Measurements from ENCODE around the gene BATF2.
"Not testable (repeated sequence)": the region's sequence is repeated elsewhere in the genome, so short reads cannot be mapped to it uniquely, and the experiment has no call there.

BATF2 gene

DNA sequence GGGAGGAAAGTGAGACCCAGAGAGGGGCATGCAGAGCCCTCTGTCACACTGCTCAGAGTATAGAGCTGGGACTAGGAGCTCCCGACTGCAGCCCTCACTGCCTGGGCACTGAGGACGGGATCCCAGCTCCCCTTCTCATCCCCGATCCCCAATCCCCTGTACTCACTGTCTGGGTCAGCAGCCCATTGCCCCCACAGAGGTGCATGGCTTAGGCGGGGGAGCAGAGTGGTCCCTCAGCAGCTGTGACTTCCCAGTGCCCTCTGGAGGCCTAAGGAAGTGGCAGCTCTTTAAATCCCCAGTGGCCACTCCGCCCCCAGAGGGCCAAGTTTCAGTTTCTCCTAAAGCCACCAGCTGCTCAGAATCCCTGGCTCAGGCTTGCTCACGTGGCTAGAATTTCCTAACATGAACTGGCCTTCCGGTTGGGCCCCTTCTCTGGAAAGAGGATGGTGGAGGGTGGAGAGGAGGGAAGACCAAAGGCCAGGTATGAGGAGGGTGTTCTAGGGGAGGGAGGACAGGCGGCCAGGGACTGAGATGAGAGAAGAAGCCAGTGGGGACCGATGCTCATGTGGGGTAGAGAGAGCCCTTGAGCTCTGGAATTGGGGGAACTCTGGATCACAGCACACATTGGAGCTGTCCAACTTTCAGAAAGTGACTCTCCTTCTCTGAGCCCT, at the start of gene BATF2:
TSS of gene BATF2 (minus strand) at position 262 of the 671 bp plus-strand sequence. CDS start at position 205, 57 bp downstream.
- DNase-seq (ENCODE audit: low read depth) = no peak

GRCh38 chr11:65045728-65046127, 49.0 kb upstream of the BATF2 start:
- no peak for DNase-seq (ENCODE audit: low read depth)

- DNase-seq (ENCODE audit: low read depth) = no peak
These were observed 48.3 kb upstream of the BATF2 start for GRCh38 chr11:65045061-65045460.

GRCh38 chr11:65043881-65044501, 47.2 kb upstream of the BATF2 start:
- peak; percentile 43 for DNase-seq (ENCODE audit: low read depth)

DNA sequence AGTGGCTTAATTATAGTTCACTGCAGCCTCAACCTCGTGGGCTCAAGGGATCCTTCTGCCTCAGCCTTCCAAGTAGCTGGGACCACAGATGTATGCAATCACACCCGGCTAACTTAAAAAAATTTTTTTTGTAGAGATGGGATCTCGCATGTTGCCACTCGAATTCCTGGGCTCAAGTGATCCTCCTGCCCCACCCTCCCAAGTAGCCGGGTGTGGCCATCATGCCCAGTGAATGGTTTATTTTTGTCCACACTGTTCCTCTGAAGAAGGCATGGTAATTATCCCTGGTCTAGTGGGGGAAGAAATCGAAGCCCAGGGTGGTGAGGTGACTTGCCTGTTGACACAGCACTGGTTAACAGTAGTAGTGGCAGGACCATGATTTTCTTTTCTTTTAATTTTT, 46.1 kb upstream of the BATF2 start:
- no peak for DNase-seq (ENCODE audit: low read depth)

DNA sequence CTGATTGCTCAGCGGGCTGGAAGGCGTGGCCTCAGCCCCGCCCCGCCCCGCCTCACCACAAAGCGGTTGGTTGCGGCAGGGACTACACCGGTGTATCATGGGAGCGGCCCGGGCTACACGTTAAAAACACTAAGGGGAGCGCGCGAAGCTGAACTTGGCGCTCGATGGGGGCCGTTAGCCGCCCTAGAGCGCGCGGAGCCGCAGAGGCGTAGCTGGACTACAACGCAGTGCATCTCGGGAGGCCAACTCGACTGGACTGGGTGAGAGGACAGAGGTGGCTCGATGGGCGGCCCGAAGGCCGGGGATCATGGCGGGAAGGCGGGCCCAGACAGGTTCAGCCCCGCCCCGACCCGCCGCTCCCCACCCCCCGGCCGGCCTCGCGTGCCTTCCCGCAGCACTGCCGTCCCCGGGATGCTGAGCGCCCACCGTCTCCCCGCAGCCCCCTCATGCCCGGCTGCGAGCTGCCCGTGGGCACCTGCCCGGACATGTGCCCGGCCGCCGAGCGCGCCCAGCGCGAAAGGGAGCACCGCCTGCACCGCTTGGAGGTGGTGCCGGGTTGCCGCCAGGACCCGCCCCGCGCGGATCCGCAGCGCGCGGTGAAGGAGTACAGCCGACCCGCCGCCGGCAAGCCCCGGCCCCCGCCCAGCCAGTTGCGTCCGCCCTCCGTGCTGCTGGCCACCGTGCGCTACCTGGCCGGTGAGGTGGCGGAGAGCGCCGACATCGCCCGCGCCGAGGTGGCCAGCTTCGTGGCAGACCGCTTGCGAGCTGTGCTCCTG, 44.3 kb upstream of the BATF2 start, which contains the start of gene SAC3D1:
TSS of gene SAC3D1 (plus strand) at position 364 of the 776 bp plus-strand sequence. CDS start at position 447, 83 bp downstream.
- DNase-seq (ENCODE audit: low read depth) = peak; percentile 75

DNA sequence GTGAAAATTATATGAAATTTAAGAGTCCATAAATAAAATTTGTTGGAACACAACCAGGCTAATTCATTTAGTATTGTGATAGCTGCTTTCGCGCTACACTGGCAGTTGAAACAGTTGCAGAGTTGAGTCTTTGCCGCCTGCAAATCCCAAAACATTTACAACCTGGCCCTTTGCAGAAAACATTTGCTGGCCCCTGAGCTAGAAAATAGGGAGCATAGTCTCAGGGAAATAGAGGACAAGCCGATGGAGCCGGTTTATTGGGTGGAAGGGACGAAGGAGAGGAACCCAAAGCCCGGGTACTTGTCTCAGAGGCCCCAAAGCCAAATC, 43.7 kb upstream of the BATF2 start:
- no peak for DNase-seq (ENCODE audit: low read depth)

- no peak for DNase-seq (ENCODE audit: low read depth)
These were observed 40.2 kb upstream of the BATF2 start for GRCh38 chr11:65036931-65037330.

DNA sequence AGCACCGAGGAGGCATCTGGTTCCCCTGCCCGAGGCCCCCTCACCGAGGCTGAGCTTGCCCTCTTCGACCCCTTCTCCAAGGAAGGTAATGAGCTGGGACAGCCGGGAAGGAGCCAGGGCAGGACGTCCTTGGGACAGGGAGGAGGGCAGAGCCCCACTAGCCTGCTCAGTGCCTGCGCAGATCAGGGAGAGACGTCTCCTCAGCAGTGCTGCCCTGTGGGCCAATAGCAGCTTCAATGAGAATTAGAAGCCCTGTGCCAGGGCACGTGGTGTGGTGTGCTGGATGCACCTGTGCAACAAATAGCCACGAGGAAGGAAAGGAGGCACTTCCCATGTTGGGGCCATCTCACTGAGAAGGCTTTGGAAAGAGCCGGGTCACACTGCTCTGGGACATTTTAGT, 38.8 kb upstream of the BATF2 start:
- DNase-seq (ENCODE audit: low read depth) = no peak

DNA sequence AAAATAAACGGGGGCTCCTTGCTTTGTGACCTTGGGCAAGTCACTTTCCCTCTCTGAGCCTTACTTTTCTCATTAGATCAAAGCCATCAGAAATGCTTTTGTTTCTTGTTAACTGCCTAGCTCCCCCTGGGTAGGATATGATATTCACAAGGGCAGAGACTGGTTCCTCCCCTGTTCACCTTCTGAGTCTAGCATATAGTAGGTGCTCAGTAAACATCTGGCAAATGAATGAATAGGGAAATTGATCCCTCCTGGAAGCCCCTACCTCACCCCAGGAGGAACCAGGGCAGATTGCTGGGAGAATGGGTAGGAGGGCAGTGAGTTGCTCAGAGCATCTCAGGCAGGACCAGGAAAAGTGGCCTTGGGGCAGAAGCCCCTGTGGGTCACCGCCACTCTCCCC, 37.7 kb upstream of the BATF2 start:
- no peak for DNase-seq (ENCODE audit: low read depth)

GRCh38 chr11:65032216-65032615, 35.4 kb upstream of the BATF2 start:
- no peak for DNase-seq (ENCODE audit: low read depth)

DNA sequence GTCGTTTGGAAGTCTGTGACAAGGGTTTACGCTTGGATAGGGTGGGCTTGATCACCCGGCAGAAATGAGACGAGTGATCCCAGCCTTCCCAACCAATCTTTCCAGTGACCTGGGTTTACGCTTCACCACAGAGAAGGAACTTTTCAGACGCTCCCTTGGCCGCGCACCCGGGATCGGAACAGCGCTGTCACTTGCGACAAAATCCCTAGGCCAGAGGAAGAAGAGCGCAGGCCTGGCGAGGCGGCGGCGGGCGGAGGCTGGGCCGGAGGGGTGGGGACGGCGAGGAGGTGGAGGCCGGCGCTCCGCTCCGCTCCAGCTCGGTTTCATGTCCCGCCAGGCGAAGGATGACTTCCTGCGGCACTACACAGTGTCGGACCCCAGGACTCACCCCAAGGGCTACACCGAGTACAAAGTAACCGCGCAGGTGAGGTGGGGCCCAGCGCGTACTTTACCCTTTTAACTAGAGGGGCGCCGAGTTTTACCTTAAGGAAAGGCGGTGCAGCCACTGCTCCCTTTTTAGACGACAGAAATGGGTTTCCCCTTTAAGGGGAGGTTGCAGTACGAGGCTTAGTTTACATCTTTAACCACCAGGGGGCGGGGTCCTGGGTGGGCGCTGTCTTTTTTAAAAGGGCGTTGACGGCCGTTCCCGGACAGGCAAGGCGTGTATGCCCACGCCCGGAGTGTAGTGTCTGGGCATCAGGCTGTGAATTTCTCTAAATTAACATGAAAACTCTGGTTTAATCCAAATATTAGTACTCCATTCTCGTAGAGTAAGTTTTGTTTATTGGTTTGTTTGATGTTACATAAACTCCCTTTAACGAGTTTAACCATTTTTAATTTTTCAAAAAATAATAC, 30.7 kb upstream of the BATF2 start, which contains the start of gene SNX15:
TSS of gene SNX15 (plus strand) at position 227 of the 855 bp plus-strand sequence. CDS start at position 326, 99 bp downstream.
- peak; percentile 84 for DNase-seq (ENCODE audit: low read depth)

- DNase-seq (ENCODE audit: low read depth) = no peak
These were observed 30.0 kb upstream of the BATF2 start for GRCh38 chr11:65026810-65027209.

GRCh38 chr11:65023502-65023901, 26.7 kb upstream of the BATF2 start:
- DNase-seq (ENCODE audit: low read depth) = not testable (repeated sequence)

- no peak for DNase-seq (ENCODE audit: low read depth)
These were observed 24.7 kb upstream of the BATF2 start for GRCh38 chr11:65021509-65021908.

GRCh38 chr11:65021003-65021402, 24.2 kb upstream of the BATF2 start:
- no peak for DNase-seq (ENCODE audit: low read depth)

- no peak for DNase-seq (ENCODE audit: low read depth)
These were observed 23.1 kb upstream of the BATF2 start for GRCh38 chr11:65019824-65020223.

DNA sequence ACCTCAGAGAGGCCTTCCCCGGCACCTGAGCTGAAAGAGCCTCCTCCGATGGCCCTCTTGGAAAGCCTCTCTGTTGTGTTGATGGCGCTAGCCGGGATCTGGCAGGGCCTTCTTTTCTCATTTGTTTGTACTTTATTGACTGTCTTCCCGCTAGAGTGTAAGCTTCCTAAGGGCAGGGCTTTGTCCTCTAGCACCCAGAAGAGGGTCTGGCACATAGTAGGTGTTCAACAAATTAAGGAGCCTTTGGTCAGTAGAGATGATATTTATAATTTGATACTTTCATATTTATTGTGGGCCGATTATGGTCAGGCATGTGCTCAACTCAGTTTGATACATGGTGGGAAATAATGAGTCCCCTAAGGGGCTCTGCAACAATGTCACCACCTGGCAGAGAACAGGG, 21.2 kb upstream of the BATF2 start:
- DNase-seq (ENCODE audit: low read depth) = no peak

DNA sequence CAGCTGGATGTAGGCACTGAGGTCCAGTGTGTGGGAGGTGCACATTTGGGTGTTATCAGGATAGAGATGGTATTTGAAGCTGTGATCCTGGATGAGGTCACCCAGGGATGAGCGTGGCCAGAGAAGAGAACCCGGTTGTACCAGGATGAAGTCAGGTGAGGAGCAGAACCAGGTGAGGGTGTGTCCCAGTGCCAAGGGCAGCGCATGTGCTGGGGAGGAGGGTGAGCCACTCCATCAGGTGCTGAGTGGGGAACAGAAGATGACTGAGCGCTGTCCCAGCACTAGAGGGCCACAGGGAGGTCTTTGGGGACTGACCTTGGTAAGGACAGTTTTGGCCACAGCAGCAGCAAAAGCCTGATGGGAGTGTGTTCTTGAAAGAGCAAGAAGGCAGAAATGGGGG, 19.9 kb upstream of the BATF2 start:
- DNase-seq (ENCODE audit: low read depth) = no peak

GRCh38 chr11:65014726-65015227, 18.0 kb upstream of the BATF2 start:
- DNase-seq (ENCODE audit: low read depth) = no peak

GRCh38 chr11:65013888-65014725, 17.3 kb upstream of the BATF2 start, which contains the start of gene ARL2:
TSS of gene ARL2 (plus strand) at chr11:65014160. CDS start at chr11:65014208, 48 bp downstream.
- DNase-seq (ENCODE audit: low read depth) = no peak
